HepG2 (cell line): ENCODE measurements around the gene MAN1B1.

ENCODE experiments used
- ATF3 ChIP-seq: sonication (generic); formaldehyde crosslinking; IDR thresholded peaks from 2 replicates; pipeline ENCODE4 v1.4.0; 2020; ENCODE audit warnings: missing genetic modification reagents
- EZH2 ChIP-seq: conservative IDR thresholded peaks from 2 replicates; pipeline ENCODE4 v1.6.1; 2012; ENCODE audit warnings: mild to moderate bottlenecking, low read depth, low read length, moderate library complexity
- JUND ChIP-seq: sonication (generic); formaldehyde crosslinking; IDR thresholded peaks from 2 replicates; pipeline ENCODE4 v1.8.0; 2022; ENCODE audit warnings: mild to moderate bottlenecking, missing genetic modification reagents
- MAFK ChIP-seq, 2 experiments: IDR thresholded peaks in 1 of 2; conservative IDR thresholded peaks in 1 of 2; 2 replicates each; pipeline ENCODE4 v1.6.1; 2011; ENCODE audit warnings: improper control_type of control experiment in 2 of 2, low read length in 2 of 2
- POLR2AphosphoS5 ChIP-seq: IDR thresholded peaks from 2 replicates; pipeline ENCODE4 v1.6.1; 2012; ENCODE audit warnings: low read depth, low read length
- ZNF281 ChIP-seq: sonication (generic); formaldehyde crosslinking; IDR thresholded peaks from 2 replicates; pipeline ENCODE4 v1.4.0; 2020; ENCODE audit warnings: missing genetic modification reagents, borderline replicate concordance

- TF ChIP-seq ZNF281 (no peak), POLR2AphosphoS5 (no peak), MAFK (conservative IDR thresholded peaks at IDR 0.05 in 1 of 2, IDR thresholded peaks at IDR 0.05 in 1 of 2; ENCODE audit: low read length in 2 of 2) (no peak), EZH2 (no peak), JUND (CRISPR knock-in tag) (no peak), ATF3 (CRISPR knock-in tag) (no peak)
Measured at GRCh38 chr9:137084526-137084925, 2.3 kb upstream of the MAN1B1 start.
